ENCODE results near the gene TRUB1.
"Not testable (repeated sequence)": the region's sequence is repeated elsewhere in the genome, so short reads cannot be mapped to it uniquely, and the experiment has no call there.

The TRUB1 gene

GRCh38 chr10:114925587-114926586, 12.1 kb upstream of the TRUB1 start:
- DNase-seq: no peak

DNA sequence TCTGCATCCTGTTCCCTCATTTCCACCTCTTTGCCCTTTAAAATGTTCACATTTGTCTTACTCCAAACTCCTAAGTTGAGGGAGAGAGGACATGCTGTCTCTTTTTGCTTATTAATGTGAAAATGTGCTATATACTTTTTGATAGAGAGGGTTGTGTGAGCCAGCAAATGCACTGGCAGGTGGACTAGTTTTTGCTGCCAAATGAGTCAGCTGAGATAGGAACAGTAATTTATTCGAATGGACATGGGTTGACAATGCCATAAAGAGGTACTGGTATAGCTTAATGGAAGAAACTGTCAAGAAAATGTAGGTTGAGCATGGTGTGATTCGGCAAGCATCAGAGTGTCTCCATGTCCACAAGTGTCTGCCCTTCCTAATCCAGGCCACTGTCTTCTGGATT, 9.2 kb upstream of the TRUB1 start:
- DNase-seq: no peak

DNA sequence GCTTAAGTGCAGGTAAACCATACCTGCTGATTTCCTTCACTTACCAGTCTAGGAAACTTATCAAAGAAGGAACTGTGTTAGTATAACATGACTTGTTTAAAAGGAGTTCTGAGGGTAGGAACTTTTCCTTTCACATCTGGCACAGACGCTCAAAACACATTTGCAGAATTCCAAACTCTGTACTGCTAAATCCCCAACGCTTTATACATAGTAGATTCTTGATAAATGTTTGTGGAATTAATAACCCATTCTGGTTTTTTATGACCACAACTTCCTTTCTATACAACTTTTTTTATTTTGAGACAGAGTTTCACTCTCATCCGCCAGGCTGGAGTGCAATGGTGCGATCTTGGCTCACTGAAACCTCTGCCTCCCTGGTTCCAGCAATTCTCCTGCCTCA, 7.7 kb upstream of the TRUB1 start:
- DNase-seq: no peak

DNA sequence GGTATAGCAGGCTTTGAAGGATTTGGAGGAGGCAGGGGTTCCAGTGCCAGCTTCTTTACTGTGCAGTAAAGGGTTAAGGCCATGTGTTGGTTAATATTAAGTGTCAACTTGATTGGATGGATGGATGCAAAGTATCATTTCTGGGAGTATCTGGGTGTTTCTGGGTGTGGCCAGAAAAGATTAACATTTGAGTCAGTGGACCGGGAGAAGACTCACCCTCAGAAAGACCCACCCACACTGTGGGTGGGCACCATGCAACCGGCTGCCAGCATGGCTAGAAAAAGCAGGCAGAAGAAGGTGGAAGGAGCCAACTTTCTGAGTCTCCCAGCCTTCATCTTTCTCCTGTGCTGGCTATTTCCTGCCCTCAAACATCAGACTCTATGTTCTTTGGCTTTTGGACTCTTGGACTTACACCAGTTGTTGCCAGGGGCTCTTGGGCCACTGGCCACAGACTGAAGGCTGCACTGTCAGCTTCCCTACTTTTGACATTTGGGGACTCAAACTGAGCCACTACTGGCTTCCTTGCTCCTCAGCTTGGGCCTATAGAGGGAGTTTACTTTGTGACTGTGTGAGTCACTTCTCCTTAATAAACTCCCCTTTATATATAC, 6.8 kb upstream of the TRUB1 start:
- no peak for DNase-seq

DNA sequence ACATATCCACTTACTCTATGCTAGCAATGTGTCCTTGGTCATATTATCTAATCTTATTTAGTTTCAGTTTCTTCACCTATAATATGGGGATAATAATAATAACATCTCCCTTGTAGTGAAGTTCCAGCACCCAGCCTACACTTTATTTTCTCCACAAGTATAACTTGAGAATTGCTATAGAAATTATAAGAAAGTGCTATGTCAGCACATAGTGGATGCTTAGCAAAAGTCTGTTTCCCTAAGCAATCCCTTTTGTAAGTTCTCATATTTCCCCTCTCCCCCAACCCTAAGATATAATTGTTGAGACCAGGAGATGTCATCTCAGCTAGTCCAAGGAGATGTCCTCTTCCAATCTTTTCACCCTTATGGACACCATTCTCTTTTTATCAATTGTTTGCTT, 5.8 kb upstream of the TRUB1 start:
- no peak for DNase-seq

DNA sequence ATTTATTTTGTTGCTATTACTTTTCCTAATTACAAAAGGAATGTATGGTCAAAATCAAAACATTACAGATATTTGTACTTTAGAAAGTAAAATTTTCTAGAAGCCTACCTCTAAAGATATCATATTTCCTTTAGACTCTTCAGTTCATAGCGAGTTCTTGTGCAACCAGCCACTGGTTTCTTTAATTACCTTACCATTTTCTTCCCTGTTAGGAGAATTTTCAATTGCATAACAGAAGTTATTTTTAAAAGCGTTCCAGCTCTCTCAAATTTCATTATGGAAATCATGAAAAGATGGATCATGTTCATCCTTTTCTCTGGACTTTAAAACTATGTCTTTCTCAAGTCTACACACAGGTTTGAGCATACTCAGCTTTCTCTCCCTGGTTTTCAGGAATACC, 5.0 kb upstream of the TRUB1 start:
- DNase-seq: no peak

GRCh38 chr10:114933588-114933987, 4.4 kb upstream of the TRUB1 start:
- no peak for DNase-seq

- DNase-seq: not testable (repeated sequence)
Measured at GRCh38 chr10:114933995-114934394, 4.0 kb upstream of the TRUB1 start.

DNA sequence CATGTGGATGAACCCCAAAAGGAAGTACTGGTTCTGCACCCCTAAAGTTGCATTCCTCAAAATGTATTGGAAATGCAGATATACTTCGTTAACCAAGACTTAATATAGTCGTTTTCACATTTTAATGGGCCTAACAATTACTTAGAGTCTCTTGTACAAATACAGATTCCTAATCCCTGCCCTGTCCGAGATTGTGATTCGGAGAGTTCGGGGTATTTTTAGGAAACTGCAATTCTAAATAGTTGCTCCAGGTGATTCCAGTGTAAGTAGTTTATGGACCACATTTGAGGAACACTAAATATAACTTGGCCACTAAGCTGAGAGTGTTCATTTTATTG, 830 bp downstream of the TRUB1 start:
- DNase-seq: no peak

DNA sequence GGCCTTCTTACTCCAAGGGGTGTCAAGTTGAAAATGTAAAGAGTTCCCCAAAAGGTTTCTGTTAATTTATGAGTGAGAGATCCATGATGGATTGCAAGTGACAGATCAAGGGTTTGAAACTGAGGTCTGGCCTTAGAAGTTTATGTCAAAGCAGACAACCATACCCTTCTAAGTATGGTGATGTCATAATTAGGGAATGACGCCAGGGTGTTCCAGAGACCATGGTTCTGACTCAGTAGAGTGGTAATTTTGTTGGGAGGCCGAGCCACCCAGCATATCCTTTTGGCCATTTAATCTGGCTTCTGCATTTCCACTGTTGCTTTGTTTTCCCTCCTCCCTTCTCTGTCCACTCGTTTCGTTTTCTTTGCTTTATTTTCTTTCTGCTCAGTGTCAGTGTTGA, 2.7 kb downstream of the TRUB1 start:
- DNase-seq: no peak

DNA sequence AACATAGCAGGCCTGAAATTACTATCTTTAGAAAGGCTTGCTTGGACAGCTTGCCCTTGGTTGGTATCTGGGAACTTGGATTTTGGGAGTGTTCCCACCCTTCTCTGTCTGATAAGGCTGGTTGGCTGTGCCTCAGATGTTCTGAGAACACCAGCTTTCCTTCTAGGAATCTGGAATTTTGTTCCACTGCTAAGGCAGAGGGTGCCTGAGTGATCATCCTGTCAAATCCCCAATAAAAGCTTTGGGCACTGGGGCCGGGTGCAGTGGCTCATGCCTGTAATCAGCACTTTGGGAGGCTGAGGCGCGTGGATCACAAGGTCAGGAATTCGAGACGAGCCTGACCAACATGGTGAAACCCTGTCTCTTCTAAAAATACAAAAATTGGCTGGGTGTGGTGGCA, 5.0 kb downstream of the TRUB1 start:
- no peak for DNase-seq

GRCh38 chr10:114953047-114953446, 15.1 kb downstream of the TRUB1 start:
- no peak for DNase-seq

DNA sequence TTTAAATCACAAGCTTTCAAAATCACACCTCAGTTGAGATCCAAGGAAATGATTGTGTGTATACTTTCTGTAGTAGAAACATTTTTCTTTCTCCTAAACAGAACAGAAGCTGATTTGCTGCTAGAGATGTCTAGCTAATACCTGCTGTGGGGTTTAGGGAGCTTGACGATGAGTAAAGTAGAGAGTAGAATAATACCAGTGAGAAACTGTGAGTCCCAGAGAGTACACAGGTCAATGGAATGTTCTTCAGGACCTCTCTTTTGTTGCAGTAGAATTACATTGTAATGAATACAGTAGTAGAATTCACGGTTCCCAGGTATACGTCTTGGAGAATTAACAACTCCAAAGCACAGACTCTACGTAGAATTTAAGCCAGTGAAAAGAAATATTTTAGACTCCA, 18.0 kb downstream of the TRUB1 start:
- no peak for DNase-seq

DNA sequence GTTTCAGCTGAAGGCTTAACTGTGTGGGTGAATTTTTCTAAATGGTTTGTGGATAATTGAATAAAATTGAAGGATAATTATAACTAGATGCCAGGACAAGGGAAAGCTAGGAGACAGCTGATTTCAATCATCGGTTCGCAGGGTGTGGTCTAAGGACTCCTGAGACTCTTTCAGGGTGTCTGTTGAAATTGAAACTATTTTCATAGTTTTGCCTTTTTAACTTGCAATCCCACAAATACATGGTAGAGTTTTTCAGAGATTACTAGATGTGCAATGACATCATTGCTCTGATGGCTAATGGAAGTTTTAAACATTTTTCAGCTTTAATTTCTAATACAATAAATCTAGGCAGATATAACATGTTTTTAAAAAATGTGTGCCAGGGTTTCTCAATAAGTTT, 18.5 kb downstream of the TRUB1 start:
- DNase-seq: no peak

DNA sequence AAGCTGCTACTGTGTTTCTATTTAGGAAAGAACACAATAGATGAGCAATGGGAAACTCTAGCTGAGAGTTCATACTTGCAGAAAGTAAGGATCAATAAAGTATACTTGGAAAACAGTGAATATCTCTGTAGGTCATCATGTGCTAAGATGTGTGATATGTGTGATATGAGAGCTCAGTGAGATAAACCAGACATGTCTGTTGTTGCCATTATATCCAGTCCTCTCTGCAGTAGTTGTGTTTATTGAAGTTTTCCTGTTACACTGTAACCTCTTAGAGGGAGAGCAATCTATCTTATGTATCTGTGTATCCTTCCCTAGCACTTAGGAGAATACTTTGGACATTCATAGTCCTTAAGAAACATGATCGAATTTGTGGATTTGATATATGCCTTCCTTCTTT, 19.1 kb downstream of the TRUB1 start:
- no peak for DNase-seq

DNA sequence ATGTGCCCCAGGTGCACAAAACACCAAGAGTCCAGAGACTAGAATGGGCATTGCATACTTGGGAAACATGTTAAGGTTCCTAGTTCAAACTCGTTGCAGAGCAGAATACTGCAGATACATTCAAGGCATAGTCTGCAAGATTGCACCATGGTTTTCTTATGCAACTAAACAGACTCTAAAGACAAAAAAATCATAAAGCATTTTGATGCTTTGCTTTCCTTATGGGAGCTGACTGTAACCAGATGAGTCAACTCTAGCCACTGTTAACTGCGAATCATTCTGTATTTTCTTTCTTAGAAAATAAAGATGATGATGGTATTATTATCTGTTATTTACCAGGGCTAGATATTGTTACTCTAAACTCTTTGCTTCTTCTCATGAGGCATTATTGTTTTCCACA, 19.7 kb downstream of the TRUB1 start:
- no peak for DNase-seq

- no peak for DNase-seq
Measured at GRCh38 chr10:114962441-114962840, 24.4 kb downstream of the TRUB1 start.

GRCh38 chr10:114963908-114964307, 25.9 kb downstream of the TRUB1 start:
- no peak for DNase-seq

GRCh38 chr10:114967071-114967470, 29.1 kb downstream of the TRUB1 start:
- DNase-seq: peak; percentile 78 to 81

GRCh38 chr10:114970515-114970914, 32.5 kb downstream of the TRUB1 start:
- peak in 1 of 2 donors; percentile 6 for DNase-seq

- no peak for DNase-seq
Measured at GRCh38 chr10:114973306-114973705, 35.3 kb downstream of the TRUB1 start.

GRCh38 chr10:114973997-114974396, 36.0 kb downstream of the TRUB1 start:
- DNase-seq: no peak

- DNase-seq: no peak
Measured at GRCh38 chr10:114974625-114975024, 36.6 kb downstream of the TRUB1 start.

DNA sequence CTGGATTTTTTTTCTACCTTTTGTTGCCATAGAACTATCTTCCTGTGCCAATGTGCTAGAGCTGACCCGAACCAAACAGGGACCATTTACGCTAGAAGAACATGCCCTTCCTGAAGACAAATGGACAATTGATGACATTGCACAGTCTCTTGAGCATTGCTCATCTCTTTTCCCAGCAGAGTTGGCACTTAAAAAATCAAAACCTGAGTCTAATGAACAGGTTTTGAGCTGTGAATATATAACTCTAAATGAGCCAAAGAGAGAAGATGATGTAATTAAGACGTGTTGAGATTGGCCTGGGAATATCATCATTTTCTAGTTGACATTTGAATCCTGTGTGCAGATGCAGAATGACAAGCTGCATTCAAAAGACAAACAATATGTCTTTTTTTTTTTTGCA, 37.1 kb downstream of the TRUB1 start:
- no peak for DNase-seq
